ENCODE data around the gene PAQR4. TPM values are rescaled to one million over a fixed set of nuclear protein-coding genes. Genes with fewer than 3 reads are reported as not detected.

The PAQR4 gene
- polyA plus RNA-seq, 4 donors, result 7.0 to 10.8 (median 9.8) TPM

DNA sequence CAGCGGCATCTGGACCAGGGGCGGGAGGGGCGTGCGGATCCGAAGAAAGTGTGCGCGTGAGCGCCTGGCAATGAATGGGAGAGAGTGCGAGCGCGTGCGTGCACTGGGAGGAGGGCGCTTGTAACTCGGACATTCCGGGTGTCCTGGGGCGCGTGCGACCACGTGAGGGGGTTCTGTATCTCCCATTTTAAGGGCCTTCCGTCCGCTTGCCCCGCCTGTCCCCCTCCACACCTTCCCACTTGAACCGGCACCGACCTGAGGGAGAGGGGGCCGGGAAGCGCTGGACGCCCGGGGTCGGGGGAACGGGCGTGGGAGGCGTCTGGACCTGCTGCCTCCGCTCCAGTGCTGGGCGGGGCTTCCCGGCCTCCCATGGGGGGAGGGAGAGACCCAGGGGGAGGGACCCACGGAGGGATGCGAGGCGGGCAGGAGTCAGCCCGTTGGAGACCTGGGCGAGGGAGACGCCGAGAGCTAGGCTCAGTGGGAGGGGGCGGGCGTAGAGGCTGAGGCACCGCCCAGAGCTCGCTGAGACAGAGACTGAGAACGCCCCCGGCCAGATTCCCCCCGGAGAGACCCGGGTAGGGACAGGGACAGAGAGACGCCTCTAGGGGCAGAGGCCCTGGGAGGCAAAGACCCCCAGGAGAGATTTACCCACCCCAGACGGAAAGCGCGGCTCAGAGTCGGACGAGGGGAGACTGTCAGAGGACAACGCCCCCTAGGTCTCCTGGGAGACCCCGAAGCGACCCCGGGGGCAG is 5.2 kb upstream of the PAQR4 start, which contains the start of gene KREMEN2:
Gene KREMEN2 (plus strand): TSS at position 553 of the 752 bp plus-strand sequence. CDS start 246 bp downstream, outside the sequence.
- no peak for DNase-seq (ENCODE audit: low read depth in 4 of 4, low spot score in 3 of 4)

DNA sequence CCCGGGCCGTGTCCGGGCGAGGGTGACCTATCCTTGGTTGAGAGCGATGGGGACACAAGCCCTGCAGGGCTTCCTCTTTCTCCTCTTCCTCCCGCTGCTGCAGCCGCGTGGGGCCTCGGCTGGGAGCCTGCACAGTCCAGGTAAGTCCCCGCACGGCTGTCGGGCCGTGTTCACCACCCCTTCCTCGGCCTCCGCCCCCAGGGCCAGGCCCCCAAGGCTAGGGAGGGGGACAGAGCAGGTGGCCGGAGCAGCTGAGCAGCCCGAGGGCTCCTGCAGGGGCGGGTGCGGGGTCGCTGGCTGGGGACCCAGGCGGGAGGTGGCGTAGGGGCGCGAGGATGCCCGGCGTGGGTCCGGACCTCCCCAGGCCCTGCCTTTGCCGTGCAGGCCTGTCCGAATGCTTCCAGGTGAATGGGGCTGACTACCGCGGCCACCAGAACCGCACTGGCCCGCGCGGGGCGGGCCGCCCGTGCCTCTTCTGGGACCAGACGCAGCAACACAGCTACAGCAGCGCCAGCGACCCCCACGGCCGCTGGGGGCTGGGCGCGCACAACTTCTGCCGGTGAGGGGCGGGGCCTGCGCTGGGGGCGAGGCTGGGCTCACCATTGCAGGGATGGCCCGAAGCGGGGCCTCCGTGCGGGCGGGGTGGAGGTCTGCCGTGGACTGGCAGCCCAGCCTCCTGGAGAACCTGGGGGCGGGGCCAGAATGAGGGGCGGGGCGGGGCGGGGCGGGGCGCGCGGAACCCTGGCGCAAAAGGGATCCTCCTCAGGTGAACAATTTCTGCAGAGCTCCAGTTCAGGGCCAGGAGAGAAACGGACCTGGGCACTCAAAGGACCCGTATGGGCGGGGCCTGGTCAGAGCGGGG is 4.4 kb upstream of the PAQR4 start:
- DNase-seq (ENCODE audit: low read depth in 4 of 4, low spot score in 3 of 4), result no peak

DNA sequence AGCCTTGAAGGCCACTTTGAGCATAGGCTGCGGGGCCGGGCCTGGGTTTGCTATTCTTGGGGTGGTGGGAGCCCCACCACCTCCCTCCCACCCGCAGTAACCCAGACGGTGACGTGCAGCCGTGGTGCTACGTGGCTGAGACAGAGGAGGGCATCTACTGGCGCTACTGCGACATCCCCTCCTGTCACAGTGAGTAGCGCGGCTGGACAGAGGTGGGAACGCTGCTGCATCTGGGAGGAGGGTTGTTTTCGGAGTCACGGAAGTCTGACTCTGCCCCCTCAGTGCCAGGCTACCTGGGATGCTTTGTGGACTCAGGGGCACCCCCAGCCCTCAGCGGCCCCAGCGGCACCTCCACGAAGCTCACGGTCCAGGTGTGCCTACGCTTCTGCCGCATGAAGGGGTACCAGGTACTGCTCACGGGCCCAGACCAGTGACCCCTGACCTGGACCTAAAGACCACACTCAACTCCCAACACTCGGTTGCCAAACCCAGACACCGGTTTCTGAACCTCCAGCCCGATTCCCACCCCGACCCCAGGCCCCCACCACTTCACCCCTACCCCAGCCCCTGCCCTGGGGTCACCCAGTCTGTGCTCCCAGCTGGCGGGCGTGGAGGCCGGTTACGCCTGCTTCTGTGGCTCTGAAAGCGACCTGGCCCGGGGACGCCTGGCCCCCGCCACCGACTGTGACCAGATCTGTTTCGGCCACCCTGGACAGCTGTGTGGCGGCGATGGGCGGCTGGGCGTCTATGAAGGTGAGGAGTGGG is 2.9 kb upstream of the PAQR4 start:
- no peak for DNase-seq (ENCODE audit: low read depth in 4 of 4, low spot score in 3 of 4)

DNA sequence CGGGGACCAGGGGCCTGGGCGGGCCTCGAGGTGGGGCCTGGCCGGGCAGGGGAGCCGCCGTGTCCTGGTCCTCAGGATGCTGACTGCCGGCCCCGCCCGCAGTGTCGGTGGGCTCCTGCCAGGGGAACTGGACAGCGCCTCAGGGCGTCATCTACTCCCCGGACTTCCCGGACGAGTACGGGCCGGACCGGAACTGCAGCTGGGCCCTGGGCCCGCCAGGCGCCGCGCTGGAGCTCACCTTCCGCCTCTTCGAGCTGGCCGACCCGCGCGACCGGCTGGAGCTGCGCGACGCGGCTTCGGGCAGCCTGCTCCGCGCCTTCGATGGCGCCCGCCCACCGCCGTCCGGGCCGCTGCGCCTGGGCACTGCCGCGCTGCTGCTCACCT is 2.3 kb upstream of the PAQR4 start:
- DNase-seq (ENCODE audit: low read depth in 4 of 4, low spot score in 3 of 4), result no peak

DNA sequence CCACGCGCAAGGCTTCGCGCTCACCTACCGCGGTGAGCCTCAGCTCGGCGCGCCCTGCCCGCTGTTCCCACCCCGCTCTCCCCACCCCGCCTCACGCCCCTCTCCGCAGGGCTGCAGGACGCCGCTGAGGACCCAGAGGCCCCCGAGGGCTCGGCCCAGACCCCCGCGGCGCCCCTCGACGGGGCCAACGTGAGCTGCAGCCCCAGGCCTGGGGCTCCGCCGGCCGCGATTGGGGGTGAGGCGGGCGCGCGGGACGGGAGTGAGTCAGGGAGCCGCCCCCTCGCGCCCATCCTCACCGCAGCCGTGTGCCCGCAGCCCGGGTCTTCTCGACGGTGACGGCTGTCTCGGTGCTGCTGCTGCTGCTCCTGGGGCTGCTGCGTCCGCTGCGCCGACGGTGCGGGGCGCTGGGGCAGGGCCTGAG is 1.9 kb upstream of the PAQR4 start:
- no peak for DNase-seq (ENCODE audit: low read depth in 4 of 4, low spot score in 3 of 4)

DNA sequence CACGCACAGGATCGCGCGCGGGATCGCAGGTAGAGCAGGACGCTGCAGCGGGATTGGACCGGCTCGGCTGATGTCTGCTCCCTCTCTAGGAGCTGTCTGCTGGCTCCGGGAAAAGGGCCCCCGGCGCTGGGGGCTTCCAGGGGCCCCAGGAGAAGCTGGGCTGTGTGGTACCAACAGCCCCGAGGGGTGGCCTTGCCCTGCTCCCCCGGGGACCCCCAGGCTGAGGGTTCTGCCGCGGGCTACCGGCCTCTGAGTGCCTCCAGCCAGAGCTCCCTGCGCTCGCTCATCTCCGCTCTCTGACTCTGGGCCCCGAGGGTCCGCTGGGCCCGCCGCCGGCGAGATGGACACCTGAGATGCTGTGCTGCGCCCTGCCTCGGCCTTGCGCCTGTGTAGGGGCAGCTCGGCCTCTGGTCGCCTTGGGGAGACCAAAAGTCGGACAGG is 1.4 kb upstream of the PAQR4 start:
- no peak for DNase-seq (ENCODE audit: low read depth in 4 of 4, low spot score in 3 of 4)

DNA sequence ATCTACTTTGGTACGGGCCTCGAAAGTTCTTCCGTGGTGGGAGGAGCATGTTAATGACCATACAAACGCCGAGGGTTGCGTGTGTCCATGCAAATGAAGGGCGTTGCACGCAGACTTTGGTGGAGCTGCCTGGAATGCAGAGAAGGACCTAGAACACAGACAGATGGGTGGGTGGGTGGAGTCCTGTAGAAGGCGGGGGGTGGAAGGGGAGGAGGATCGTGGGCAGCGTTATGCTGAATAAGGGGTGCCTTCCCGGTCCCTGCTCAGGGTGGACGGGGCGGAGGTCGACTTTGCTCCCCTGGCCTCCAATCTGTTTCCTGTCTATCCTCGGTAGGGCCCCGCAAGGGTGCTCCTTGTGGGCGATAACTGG is 795 bp upstream of the PAQR4 start:
- DNase-seq (ENCODE audit: low read depth in 4 of 4, low spot score in 3 of 4), result no peak

DNA sequence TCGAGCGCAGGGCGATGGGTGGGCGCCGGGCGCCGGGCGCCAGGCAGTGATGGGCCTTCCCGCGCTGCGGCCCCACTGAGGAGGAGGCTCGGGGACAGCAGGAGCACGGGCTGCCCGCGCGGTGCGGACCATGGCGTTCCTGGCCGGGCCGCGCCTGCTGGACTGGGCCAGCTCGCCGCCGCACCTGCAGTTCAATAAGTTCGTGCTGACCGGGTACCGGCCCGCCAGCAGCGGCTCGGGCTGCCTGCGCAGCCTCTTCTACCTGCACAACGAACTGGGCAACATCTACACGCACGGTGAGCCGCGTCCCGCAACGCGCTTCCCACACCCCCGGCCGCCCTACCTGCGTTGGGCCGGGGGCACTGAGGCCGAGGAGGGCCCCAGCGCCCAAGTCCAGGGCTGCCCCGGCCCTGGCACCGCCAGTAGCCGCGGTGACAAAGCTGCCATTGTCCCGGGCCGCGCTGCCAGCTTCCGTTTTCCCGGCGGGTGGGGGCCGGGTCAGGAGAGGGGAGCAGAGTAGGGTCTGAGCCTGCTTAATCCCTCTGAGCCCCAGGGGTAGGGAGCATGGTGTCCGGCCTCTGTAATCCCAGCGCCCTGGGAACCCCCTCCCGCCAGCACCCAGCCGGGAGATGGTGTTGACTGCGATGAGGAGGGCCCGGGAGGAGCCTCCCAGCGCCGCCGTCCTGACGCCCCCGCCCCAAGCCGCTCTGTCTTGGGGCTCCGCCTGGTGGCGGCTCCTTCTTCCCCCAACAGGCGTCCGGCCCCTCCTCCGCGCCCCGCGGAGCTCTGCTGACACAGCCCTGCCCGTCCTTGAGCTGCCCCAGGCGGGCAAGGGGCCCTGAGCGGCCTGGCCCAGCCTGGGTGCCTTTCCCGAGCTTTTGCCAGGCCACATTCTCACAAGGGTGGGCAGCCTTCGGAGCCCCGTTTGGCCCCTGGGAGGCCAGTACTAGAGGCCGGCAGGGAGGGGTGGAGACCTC is 685 bp downstream of the PAQR4 start:
- DNase-seq (ENCODE audit: low read depth in 4 of 4, low spot score in 3 of 4), result no peak

DNA sequence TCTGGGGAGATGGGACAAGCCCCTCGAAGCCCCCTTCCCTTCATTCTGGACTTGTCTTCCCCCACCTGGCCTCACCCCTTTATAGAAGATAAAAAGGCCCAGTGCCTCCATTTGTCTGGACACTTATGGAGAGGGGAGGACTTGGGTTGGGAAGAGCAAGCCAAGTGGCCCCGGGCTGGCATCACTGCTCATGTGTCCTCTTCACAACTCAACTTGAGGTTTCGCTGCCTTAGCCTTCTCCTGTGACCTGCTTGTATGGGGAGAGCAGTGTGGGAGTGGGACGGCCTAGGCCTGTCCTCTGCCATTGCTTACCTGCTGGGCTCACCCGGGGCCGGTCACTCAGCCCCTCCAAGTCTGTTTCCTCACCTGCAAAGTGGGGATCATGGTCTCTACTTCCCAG is 1.4 kb downstream of the PAQR4 start:
- DNase-seq (ENCODE audit: low read depth in 4 of 4, low spot score in 3 of 4), result no peak

DNA sequence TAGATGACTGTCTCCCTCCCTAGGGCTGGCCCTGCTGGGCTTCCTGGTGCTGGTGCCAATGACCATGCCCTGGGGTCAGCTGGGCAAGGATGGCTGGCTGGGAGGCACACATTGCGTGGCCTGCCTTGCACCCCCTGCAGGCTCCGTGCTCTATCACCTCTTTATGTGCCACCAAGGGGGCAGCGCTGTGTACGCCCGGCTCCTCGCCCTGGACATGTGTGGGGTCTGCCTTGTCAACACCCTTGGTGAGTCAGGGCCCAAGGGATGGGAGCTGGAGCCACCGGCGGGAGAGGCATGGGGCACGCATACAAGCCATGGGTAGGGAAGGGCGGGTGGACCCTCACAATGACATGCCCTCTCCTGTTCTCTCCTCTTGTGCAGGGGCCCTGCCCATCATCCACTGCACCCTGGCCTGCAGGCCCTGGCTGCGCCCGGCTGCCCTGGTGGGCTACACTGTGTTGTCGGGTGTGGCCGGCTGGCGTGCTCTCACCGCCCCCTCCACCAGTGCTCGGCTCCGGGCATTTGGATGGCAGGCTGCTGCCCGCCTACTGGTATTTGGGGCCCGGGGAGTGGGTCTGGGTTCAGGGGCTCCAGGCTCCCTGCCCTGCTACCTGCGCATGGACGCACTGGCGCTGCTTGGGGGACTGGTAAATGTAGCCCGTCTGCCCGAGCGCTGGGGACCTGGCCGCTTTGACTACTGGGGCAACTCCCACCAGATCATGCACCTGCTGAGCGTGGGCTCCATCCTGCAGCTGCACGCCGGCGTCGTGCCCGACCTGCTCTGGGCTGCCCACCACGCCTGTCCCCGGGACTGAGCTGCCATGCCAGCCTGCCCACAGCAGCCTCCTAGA is 2.2 kb downstream of the PAQR4 start:
- no peak for DNase-seq (ENCODE audit: low read depth in 4 of 4, low spot score in 3 of 4)

DNA sequence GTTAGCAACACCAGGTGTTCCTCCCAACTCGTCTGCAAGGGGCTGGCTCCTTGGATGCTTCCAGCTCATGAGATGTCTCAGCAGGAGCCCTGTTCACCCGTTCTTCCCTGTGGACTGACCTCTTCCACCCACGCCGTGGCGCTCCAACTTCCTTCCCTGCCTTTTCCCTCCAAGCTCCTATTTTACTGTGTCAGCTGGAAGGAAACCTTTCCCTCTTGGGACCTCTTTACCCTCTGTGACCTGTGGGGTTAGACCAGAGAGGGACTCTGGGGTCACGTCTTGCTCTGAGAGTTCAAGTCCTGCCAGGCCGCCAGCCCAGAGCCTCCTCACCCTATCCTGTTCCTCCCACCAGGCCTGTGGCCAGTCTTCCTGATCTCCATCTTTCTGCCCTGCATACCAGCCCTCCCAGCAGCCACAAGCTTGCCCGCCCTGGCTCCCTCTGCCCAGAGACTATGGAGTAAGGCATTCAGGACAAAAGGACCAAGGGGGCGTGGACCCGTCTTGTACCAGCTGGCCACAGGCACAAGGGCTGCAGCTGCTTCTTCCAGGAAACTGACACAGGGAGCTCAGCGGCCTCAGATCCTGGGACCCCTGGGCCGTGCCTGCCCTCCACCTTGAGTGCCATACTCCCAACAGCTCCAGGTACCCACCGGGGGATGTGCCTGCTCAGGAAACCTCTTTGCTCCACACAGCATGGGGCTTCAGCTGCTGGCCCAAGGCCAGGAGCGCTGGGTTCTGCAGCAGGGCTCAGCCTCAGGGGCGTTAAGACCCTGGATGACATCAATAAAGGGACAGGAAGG is 3.0 kb downstream of the PAQR4 start:
- DNase-seq (ENCODE audit: low read depth in 4 of 4, low spot score in 3 of 4), result no peak

DNA sequence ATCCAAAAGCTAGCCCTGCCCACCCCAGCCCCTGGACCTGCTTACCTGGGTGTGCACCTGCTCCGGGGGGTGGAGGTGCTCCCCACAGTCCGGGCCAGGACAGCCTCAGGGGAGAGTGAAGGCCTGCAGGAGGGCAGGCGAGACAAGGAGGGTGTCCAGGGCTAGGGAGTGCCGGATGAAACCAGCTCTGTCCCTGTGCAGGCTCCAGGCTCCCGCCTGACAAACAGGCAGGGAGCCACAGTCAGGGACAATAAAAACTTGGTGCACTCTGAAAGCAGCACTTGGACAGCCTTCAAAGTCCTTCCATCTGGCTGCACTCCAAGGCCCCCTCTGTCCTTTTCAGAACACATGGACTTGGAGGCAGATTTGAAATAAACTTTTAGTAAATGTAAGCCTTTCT is 3.9 kb downstream of the PAQR4 start:
- DNase-seq (ENCODE audit: low read depth in 4 of 4, low spot score in 3 of 4), result no peak

DNA sequence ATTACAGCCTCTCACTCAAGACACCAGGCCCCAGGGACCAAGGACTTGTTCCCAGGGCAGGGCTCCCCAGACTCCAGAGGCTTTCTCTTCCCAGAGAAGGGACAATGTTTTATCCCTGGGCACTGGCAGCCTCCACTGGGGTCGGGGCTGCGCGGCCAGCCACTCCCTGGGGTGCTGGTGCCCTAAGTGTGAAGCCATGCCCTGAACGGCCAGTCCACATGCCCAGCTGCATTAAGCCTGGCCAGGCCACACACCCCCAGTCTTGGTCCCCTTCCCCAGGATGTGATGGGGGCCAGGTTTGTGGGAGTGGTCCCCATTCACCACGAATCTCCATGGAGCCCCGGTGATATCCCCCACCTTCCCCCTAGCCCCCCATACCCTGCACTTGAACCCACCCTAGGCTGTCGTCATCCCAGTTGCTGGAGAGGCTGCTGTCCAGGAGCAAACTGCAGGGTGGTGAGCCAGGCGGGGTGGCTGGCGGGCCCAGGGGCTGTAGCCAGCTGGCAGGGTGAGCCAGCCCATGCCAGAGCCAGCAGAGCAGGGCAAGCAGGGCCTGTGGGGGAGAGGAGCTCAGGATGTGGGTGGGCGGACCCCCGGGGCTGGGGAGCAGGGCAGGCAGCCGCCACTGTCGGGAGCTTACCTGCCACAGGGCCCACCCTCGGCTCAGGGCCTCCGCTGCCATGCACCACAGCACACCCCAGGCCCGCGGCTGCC is 4.6 kb downstream of the PAQR4 start:
- DNase-seq (ENCODE audit: low read depth in 4 of 4, low spot score in 3 of 4), result no peak

DNA sequence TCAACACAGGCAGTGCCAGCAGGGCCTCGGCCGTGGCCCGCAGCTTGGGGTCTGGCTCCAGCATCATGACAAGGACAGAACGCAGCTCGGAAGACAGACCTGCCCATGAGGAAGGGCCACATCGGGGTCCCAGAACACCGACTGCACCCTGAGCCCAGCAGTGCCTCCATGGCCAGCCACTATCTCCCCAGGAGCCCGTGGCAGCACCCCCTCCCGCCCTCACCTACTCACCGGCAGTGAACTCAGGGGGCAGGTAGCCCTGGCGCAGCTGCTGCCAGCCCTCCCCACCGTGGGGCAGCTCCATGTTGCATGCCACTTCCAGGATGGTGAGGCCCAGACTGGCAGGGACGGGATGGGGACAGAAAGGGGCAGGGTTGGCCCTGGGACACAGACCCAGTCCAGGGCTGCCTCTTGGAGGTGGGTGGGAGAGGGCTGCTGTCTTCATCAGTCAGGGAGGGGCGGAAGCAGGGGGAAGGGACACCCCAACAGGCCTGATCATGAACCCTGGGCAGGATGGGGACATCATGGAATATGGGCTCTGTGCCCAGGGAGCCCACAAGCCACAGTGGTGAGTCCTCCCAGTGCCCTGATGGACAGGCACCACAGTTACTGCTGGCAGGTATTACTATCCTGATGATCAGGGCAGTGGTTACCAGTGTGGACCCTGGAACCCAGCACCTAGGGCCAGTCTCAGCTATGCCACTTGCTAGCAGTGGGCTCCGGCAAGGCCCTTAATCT is 5.3 kb downstream of the PAQR4 start:
- no peak for DNase-seq (ENCODE audit: low read depth in 4 of 4, low spot score in 3 of 4)

DNA sequence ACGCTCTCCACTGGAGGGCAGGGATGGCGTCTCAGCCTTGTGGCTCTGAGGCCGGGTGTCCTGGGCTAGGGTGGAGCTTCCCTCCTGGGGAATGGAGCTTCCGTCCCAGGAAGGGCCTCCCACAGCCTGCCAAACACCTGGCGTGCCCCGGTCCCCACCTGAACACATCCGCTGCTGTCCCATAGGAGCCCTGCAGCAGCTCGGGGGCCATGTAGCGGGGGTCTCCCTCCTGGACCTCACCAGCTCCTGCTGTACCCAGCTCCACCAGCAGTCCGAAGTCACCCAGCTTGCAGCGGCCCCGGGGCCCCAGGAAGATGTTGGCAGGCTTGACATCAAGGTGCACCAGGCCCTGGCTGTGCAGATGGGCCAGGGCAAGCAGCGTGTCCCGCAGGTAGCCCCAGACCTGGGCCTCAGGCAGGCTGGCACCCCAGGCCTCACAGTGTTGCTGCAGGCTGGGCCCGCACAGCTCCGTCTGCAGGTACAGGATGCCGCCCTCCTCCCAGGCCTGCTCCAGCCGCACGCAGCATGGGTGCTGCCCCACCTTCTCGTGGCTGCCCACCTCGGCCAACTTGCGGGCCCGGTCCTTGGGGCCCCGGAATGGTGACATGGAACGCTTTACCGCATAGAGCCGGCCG is 6.1 kb downstream of the PAQR4 start:
- DNase-seq (ENCODE audit: low read depth in 4 of 4, low spot score in 3 of 4), result no peak

DNA sequence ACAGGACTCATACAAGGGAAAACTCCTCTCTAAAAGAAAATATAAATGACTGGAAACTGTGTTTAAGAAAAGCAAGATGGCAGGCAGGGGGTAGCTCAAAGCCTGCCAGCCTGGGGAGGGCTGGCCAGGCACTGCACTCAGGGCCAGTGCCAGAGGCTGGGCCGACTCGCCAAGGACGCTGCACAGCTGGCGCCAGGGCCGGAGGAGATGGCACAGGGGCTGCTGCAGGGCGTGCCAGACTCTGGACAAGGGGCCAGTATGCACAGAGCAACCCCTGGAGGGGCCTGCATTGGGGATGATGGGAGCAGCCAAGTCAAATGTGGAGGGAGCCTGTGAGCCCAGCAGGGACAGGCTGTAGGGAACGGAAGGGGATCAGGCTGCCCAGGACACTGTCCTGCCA is 7.1 kb downstream of the PAQR4 start:
- no peak for DNase-seq (ENCODE audit: low read depth in 4 of 4, low spot score in 3 of 4)

Data from left renal pelvis (tissue), 4 donors.